Raji (cell line): Measurements from ENCODE around the gene ELP2.

Source experiments
- POLR2A ChIP-seq: IDR thresholded peaks from 2 replicates; pipeline ENCODE4 v1.6.1; 2011; ENCODE audit warnings: low read depth, low read length, control low read depth; ENCODE audit not compliant: insufficient read depth

Gene ELP2

GRCh38 chr18:36109737-36110136 is 20.0 kb upstream of the ELP2 start:
- no peak for TF ChIP-seq POLR2A

- TF ChIP-seq POLR2A: no peak
These were observed 17.4 kb upstream of the ELP2 start for GRCh38 chr18:36112302-36112701.

- TF ChIP-seq POLR2A: no peak
These were observed 15.4 kb upstream of the ELP2 start for GRCh38 chr18:36114251-36114650.

DNA sequence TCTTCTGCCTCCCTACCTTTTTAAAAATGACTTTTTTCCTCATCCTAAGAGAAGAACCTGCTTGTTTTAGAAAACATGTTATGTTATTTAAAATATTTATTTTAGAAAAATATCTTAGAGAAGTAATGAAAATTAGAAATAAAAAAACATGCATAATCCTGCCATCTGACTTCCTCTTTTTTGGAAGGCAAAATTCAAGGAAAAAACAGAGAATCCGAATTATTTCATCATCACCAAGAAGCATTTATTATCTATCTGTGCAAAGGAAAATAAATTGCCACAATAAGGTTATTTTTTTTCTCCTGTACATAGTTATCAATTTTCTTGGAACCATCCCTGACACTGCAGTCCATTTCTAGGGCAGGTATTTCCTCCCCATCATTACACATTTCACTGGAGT is 15.0 kb upstream of the ELP2 start:
- no peak for TF ChIP-seq POLR2A

- no peak for TF ChIP-seq POLR2A
These were observed 9.4 kb upstream of the ELP2 start for GRCh38 chr18:36120297-36120696.

GRCh38 chr18:36124841-36125240 is 4.9 kb upstream of the ELP2 start:
- no peak for TF ChIP-seq POLR2A

DNA sequence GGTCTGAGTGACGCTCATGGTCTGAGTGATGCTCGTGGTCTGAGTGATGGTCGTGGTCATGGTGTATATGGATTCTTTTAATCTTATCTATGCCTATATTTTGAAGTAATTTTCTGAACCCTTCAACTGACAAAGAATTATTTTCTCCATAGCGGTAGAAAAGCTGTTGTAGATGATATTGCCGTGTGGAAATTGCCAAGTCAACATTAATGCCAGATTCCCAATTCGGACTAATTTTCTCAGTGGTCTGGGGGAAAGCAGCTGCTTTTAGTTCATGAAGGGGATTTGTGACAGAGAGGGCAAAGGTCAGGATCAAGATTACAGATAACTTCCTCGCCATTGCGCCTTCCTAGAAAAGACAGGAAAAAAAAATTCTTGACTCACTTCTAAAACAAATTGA is 3.0 kb upstream of the ELP2 start:
- TF ChIP-seq POLR2A: no peak

DNA sequence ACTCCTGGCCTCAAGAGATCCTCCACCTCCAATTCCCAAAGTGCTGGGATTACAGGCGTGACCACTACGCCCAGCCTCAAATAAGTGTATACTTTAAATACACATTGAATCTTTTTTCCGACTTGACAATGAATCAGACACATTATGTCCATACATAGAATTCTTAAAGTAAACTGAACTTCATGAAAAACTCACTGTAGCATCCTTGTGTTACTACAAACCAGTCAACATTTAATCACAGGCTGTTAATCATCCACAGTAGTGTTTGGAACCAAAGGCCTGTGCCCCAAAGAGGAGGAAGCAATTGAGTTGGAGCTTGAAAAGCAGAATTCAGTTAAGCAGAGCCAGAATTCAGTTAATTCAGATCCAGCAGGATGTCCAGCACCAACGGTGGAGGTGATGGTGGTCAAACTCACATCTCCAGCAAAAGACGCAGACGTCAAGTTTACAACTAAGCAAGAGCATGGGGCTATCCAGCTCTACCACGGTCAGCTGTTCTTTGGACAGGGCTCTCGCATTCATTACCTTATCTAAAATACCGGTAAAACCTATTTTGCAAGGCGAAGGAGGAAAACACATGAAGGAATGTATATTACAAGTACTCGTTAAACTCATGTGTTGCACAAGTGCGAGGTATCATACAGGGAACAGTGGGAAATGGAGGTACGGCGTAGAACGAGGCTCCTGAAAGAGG is 1.7 kb upstream of the ELP2 start:
- no peak for TF ChIP-seq POLR2A

- TF ChIP-seq POLR2A: no peak
These were observed 1.2 kb upstream of the ELP2 start for GRCh38 chr18:36128530-36128870.

DNA sequence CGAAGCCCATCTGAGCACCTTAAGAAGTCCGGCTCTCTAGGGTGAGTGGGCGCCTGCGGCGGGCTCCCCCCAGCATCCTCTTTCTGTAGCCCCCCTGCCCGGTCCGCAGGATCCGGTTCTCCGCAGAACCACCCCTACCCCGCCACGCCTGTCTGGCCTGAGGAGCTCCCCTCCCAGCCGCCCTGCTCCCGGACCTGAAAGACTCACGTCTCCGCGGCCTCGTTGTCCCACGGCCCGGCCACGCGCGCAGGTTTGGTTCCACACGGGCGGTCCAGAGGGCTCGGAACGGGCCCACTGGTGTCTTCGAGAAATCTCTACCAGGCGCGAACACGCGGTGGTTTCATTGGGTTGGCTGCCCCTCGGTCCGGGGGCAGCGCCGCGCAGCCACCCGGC is 796 bp upstream of the ELP2 start:
- no peak; the same call in 1 of the 2 replicates for TF ChIP-seq POLR2A

DNA sequence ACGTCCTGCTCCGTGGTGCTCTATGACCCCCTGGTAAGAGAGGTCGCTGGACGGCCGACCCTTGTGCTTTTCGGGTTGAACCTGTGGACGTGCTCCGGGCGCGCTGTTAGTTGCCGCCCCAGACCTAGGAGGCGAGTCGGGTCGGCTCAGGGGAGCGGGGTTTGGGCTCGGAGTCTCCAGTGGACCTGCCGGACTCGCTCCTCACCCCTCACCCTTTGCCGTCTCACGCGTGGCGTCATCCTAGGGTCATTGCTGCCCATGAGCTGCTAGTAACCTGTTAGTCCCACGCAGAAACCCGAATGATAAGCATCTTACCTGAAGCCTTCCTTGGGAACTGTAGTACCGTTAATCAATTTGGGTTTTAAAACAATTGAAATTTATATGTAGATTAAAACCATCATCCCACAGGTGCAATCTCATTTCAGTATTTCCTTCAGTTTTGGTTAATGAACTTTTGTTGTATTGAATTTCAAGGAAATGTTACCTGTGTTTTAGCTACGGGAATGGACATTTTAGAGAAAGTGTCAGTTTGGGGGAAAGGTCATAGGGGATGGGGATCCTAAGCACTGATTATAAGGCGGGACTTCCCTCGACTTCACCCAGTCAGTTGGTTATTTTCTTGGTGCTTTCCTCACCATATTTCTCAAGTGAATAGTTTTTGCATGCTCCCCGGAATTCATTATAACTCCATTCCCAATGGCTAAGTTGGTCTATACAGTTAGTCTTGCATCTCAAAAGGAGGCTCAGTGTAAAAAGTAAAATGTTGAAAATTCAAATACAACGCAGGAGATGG is 536 bp downstream of the ELP2 start:
- TF ChIP-seq POLR2A: no peak

- no peak for TF ChIP-seq POLR2A
These were observed 1.4 kb downstream of the ELP2 start for GRCh38 chr18:36130883-36131653.

DNA sequence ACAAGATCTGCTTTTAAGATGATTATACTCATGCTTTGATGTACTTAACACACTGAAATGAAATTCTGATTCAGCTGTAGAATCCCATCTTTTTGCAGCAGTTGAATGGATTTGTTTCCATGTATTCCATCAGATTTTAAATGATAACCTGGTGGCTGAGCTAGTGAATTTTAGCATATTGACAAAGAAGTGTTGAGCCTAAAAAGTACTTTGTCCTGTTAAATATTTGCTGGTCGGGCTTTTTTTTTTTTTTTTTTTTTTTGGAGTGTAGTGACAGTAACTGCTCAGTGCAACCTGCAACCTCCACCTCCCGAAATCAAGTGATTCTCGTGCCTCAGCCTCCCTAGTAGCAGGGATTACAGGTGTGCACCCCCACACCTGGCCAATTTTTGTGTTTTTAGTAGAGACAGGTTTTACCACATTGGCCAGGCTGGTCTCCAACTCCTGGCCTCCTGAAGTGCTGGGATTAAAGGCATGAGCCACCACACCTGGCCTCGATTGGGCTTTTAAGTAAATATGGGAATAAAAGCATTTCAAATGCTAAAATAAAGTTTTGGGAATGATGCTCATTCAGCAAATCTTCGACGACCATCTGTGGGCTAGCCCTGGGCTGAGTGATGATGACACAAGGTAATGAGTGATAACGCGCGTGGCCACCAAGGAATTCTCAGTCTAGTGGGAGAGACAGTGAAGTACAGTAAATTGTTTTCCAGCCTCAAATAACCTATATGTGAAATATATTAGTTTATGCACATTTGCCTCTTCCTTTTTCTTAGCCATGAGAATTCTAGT is 2.2 kb downstream of the ELP2 start:
- no peak for TF ChIP-seq POLR2A

DNA sequence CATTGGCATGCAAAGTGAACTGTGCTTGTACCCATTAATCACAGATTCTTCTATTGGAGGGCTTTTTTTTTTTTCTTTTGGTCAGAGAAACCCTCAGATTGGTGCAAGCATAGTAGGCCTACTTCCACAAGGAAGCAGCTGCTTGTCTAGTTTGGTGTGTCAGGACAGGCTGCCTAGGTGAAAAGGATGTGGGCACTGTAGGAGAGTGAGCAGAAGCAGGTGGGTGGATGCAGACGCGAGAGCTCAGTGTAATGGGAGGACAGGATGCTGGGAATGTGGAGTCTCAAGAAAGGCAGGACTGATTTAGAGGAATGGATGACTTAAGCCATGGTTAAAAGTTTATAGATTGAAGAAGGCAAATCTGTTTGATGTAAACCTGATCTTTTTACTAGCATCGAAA is 3.1 kb downstream of the ELP2 start:
- no peak for TF ChIP-seq POLR2A

GRCh38 chr18:36135264-36135663 is 5.6 kb downstream of the ELP2 start:
- TF ChIP-seq POLR2A: no peak
